ENCODE measurements around the gene PATJ.

The PATJ gene

GRCh38 chr1:62011006-62011405 is 268.7 kb downstream of the PATJ start:
- DNase-seq, result no peak

- DNase-seq, result no peak
Observed at GRCh38 chr1:62012095-62012494, 269.8 kb downstream of the PATJ start.

- DNase-seq, result no peak
Observed at GRCh38 chr1:62012836-62013235, 270.6 kb downstream of the PATJ start.

GRCh38 chr1:62013264-62013663 is 271.0 kb downstream of the PATJ start:
- no peak for DNase-seq

- DNase-seq, result no peak
Observed at GRCh38 chr1:62022382-62022983, 280.2 kb downstream of the PATJ start.

- DNase-seq, result no peak
Observed at GRCh38 chr1:62024690-62025089, 282.4 kb downstream of the PATJ start.

GRCh38 chr1:62025154-62025553 is 282.9 kb downstream of the PATJ start:
- no peak for DNase-seq

GRCh38 chr1:62025892-62026291 is 283.6 kb downstream of the PATJ start:
- DNase-seq, result no peak

- no peak for DNase-seq
Observed at GRCh38 chr1:62029704-62030103, 287.4 kb downstream of the PATJ start.

- DNase-seq, result no peak
Observed at GRCh38 chr1:62034790-62035189, 292.5 kb downstream of the PATJ start.

GRCh38 chr1:62037274-62037673 is 295.0 kb downstream of the PATJ start:
- no peak for DNase-seq

- DNase-seq, result no peak
Observed at GRCh38 chr1:62038594-62039284, 296.5 kb downstream of the PATJ start.

GRCh38 chr1:62040450-62040849 is 298.2 kb downstream of the PATJ start:
- DNase-seq, result no peak

GRCh38 chr1:62040973-62041372 is 298.7 kb downstream of the PATJ start:
- no peak for DNase-seq

GRCh38 chr1:62043154-62043553 is 300.9 kb downstream of the PATJ start:
- no peak for DNase-seq

- DNase-seq, result no peak
Observed at GRCh38 chr1:62045574-62045973, 303.3 kb downstream of the PATJ start.

GRCh38 chr1:62046927-62047326 is 304.6 kb downstream of the PATJ start:
- no peak for DNase-seq

GRCh38 chr1:62050165-62050564 is 307.9 kb downstream of the PATJ start:
- no peak for DNase-seq

- no peak for DNase-seq
Observed at GRCh38 chr1:62052946-62053345, 310.7 kb downstream of the PATJ start.

GRCh38 chr1:62054188-62054587 is 311.9 kb downstream of the PATJ start:
- no peak for DNase-seq

- DNase-seq, result no peak
Observed at GRCh38 chr1:62057230-62057629, 314.9 kb downstream of the PATJ start.

- DNase-seq, result no peak
Observed at GRCh38 chr1:62057641-62058290, 315.5 kb downstream of the PATJ start.

- no peak for DNase-seq
Observed at GRCh38 chr1:62058956-62059355, 316.7 kb downstream of the PATJ start.

GRCh38 chr1:62062087-62062486 is 319.8 kb downstream of the PATJ start:
- no peak for DNase-seq

Data from activated T-cell treated with anti-CD3 and anti-CD28 coated beads, Interleukin-2, amount 50 U/mL, for 1 hour (primary cell).